HG02759 (cell line): ENCODE results near the gene POMGNT1.

Experiments used
- ATAC-seq: cut with Tn5 transposase; IDR thresholded peaks from one replicate; pipeline ENCODE4 v1.9.1; 2021; ENCODE audit warnings: mild to moderate bottlenecking, moderate library complexity; ENCODE audit not compliant: unreplicated experiment

POMGNT1 gene

GRCh38 chr1:46211051-46211450 is 12.8 kb upstream of the POMGNT1 start:
- ATAC-seq: no peak

GRCh38 chr1:46210561-46210960 is 12.3 kb upstream of the POMGNT1 start:
- ATAC-seq: no peak

- ATAC-seq: no peak
Observed at GRCh38 chr1:46206399-46206798, 8.2 kb upstream of the POMGNT1 start.

DNA sequence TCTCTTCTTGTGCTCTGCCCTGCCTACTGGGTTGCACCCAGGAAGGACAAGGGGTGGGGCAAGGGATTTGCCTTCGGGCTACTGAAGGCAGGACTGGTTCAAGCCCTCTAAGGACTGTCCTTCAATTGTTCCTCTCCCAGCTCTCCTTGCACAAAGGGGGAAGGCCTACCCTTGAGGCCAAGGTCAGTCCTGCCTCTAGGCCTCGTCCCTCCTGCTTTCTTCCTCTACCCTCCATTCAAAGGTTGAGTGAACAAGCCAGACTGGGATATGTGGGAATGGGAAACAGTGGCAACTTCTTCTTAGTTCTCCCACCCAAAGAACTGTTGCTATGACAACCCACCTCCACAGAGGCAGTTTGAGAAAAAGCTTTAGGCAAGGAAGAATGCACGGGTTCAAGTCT is 7.6 kb upstream of the POMGNT1 start:
- ATAC-seq: no peak

DNA sequence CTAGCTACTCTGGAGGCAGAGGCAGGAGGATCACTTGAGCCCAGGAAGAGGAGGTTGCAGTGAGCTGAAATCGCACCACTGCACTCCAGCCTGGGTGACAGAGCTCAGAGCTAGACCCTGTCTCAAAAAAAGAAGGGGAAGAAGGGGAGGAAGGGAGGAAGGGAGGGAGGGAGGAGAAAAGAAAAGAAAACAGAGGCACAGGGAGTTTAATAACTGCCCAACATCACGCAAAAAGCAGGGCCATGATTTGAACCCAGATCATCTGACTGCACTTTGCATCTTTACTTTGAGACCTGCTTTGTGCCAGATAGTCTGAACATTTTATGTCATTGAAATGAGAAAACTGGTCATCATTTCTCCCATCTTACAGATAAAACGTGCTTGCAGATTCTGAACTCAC is 6.9 kb upstream of the POMGNT1 start:
- no peak for ATAC-seq

DNA sequence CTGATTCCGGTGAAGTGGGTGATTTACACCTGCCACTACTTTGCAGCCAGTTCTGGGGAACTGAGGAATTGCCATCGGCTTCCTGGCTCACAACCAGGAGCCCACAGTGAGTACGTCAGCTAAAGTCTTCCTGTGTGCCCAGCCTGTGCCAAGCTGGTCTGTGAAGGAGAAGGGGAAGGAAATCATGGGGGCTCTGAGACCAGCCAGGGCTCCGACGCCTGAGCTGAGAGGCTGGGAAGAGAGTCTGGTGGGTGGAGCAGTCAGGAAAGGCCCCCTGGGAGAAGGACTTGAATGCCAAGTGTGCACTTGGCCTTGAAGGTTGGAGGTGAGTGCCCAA is 6.1 kb upstream of the POMGNT1 start:
- no peak for ATAC-seq

- no peak for ATAC-seq
Observed at GRCh38 chr1:46203738-46204405, 5.6 kb upstream of the POMGNT1 start.

DNA sequence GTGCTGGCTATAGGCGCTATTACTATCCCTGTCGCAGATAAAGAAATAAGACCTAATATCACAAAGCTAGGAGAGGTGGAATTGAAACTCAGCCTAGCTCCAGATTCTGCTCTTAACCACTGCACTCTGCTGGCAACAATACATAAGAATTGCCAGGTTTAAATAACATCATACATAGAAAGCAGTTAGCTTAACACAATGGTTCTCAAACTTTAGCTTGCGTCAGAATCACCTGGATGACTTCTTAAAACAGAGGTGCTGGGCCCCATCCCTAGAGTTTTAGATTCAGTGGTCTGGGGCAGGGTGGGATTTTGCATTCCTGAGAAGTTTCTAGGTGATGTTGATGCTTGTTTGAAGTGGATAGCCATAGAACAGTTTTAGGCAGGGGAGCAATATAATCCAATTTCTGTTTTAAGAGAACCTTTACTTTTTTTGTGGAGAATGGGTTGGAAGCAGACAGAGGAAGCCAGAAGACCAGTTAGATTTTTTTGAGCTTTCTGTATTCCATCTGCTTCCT is 1.1 kb upstream of the POMGNT1 start:
- ATAC-seq: no peak

- no peak for ATAC-seq
Observed at GRCh38 chr1:46197560-46197963, 672 bp downstream of the POMGNT1 start.

GRCh38 chr1:46196609-46197008 is 1.6 kb downstream of the POMGNT1 start:
- ATAC-seq: no peak

DNA sequence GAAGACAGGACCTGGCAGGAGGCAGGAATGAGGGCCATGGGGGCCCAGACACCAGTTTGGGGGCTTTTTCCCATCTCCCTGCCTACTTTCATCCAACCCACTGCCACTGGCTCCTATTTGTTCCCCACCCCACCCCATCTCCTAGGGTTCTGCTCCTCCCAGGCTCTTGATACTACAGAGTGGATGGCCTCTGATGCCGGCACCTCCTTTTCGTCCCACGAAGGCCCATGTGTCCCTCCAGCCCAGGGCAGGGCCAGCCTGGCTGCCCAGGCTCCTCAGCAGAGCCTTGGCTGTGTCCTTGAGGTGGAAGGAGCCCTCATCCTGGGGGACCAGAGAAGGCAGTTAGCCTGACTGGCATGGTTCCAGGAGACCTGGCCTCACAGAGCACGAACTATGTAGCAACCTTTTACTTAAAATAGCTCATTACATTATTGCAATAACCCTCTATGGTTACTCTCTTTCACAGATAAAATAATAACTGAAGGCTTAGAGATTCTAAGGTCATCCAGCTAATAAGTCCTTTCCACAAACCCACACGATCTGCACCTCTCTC is 3.5 kb downstream of the POMGNT1 start:
- no peak for ATAC-seq

DNA sequence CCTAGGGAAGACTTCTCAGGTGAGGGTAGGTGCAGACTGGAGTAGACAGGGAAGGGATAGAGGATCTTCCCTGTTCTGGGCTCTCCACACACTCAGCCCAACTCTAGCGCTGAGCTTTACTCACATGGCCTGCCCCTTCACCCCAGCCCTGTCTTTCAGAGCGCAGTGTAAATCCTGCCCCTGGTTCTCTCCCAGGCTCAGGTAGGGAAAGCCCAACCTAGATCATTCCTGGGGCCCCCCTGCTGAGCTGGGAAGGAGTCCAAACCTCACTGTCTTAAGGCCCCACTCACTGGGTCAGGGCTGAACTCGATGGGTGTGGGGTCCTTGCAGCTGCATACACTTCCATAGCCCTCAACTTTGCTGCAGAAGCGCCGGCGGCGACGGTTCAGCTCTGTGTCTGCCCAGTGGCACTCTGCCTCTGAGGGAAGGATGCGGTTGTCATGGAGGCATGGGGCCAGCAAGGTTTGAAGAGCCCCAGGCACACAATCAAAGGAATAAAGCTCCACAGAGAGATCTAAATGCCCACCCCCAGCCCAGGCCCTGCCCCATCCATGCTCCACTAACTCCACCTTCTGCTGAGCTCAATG is 4.2 kb downstream of the POMGNT1 start:
- ATAC-seq: no peak

DNA sequence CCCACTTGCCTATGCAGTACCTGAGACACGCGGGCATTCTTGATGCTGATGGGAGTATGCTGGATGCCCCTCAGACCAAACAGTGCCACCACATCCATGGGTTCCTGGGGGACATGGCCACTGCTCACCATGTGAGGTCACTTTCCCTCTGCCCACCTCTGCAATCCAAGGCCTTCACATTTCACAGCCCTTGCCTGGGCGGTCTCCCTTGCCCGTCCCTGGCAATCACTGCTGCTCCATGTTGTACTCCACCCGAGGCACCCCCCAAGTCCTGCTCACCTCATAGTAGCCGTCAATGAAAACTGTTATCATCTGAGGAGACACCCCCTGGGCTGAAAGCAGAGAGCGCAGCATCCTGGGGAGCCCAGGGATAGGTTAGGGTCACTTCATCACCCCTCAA is 4.9 kb downstream of the POMGNT1 start:
- ATAC-seq: no peak

- ATAC-seq: no peak
Observed at GRCh38 chr1:46192171-46192570, 6.1 kb downstream of the POMGNT1 start.

DNA sequence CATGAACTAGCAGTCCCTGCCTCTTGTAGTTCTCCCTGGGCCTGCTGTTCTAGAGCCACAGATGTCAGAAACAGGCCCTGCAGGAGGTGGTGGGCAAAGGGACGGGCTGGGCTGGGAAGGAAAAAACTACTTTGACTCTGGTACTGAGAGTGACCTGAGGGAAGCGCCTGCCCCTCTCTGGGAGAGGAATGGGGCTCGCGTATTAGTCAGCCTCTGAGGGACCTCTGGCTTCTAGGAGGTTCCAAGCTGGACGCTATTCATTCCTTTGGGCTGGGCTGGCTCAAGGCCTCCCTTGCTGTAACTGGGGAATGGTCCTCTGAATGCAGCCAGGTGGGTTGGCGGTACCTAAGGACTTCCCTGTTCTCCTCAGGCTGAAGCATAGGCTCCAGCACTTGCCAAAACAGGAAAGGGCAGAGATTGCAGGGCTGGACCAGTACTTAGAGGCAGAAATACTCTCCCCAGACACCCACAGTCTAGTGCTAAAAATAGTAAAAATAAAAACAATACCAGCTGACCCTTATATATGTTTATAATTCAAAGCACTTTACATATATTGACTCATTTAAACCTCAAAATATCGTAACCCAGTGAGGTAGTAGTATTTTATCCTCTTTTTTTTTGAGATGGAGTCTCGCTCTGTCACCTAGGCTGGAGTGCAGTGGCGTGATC is 7.1 kb downstream of the POMGNT1 start:
- ATAC-seq: no peak

DNA sequence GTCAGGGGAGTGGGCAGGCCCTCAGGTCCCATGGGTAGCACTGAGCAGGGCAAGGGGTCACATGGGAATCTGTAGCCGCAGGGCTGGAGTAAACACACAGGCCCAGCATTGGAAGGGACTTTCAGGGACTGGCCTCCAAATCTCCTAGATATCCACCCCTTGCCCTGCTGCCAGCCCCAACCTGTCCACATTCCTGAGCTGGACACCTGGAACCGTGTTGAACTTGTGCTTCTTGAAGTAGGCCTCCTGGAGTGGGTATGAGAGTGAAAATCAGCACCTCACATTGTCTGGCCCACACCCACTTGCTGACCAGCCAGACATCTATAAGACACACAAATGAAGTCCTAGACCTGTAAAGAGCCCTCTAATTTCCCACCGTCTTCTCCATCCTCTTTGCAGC is 7.7 kb downstream of the POMGNT1 start:
- ATAC-seq: no peak

DNA sequence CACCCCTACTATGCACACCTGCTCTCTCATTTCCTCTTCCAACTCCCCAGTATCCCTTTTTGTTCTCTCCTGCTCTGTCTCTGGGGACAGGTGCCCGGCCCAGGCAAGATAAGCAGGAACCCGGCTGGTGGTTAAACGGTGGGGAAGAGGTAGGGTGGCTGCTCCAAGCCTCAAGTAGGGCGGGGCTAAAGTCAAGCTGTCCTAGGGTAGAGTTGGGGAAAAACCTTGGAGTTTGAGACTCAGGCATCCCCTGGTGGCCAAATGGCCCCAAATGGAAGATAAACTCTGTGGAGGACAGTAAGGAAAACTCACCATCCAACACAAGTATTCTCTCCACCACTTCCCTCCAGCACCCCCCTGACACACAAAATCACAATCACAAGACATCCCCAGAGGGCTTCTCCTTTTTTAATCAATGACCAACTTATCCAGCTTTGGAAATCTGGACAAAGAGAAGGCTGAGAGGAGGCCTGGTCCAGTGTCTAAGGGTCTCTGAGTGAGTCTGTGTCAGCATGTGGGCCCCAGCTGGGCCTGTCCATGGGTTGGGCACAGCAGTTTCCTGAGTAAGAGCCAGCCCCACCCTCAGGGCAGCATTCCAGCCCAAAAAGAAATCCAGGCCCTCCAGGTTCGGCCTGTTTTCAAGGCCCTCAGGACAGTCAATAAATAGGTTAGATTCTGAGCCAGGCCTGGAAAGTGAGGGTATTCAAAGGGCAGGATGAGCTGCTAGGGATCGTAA is 9.8 kb downstream of the POMGNT1 start:
- ATAC-seq: no peak

GRCh38 chr1:46187106-46187869 is 10.9 kb downstream of the POMGNT1 start:
- ATAC-seq: no peak

DNA sequence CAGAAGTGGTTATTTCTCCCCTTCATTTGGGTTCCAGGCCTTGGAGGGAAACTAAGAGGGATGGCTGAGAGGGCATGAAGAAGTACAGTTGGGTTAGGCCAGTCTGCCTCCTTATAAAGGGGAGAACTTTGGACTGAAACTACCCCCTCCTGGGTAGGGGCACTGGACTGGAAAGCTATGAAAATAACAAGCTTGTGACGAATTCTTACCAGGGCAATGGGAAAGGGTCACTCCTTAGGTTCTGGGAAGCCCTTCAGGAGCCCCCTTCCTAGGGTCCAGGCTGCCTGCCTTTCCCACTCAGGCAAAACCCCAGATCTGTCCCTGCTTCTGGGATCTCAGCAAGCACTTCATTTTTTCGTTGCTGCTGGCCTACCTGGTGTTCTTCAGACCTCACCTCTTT is 12.2 kb downstream of the POMGNT1 start:
- ATAC-seq: no peak

DNA sequence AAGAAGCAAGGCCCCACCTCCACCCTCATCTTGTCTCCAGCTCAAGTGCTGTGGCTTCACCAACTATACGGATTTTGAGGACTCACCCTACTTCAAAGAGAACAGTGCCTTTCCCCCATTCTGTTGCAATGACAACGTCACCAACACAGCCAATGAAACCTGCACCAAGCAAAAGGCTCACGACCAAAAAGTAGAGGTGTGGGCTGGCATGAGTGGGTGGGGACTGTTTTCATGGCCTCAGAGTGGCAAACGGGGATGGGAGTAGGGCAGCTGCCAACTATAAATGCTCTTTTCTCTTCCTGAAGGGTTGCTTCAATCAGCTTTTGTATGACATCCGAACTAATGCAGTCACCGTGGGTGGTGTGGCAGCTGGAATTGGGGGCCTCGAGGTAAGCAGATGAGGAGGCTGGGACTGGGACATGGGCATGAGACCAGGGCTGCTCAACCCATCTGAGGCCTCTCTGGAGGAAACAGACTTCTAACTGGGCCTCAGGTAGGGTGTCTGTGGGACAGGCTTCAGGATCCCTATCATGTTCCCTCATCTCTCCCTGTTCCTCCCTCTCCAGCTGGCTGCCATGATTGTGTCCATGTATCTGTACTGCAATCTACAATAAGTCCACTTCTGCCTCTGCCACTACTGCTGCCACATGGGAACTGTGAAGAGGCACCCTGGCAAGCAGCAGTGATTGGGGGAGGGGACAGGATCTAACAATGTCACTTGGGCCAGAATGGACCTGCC is 13.1 kb downstream of the POMGNT1 start:
- ATAC-seq: no peak
